ENCODE measurements around the gene COMMD3. TPM values are rescaled to one million over a fixed set of nuclear protein-coding genes. Genes with fewer than 3 reads are reported as not detected.

Gene COMMD3
- total and polyA plus RNA-seq, 2 donors (not counting 1 experiment from before 2014, with no cell fraction given): 46.0 to 74.3 TPM

DNA sequence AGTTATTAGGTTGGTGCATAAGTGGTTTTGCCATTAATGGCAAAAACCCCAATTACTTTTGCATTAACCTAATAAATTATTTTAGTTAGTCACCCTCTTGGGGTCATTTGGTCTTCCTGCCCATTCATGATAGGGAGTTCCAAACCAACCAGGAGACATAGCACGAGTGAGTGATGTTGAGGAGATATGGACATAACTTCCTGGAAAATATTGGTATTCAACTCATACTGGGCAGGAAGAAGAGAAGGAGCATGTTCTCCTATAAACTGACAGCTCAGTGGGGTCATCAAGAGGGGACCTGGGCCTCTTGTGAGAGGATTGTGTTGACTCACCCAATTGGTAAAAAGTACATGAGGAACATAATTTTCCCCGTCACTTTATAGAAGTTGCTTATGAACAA is 52.8 kb downstream of the COMMD3 start:
- Mint-ChIP-seq H3K9me3 (ENCODE audit: insufficient read depth) (no peaks in the 10 kb centered on the region), H3K27ac (no peak overlapping the region), H3K27me3 (no peaks in the 10 kb centered on the region), H3K4me3 (no peak overlapping the region), H3K4me1 (peaks cover 17% of the 10 kb centered on the region)
- no peak for TF ChIP-seq EZH2 (IDR thresholded peaks at IDR 0.05; ENCODE audit: borderline replicate concordance, insufficient read depth, low read depth, low read length, poor library complexity, severe bottlenecking)
- TF ChIP-seq, protein P1, sequence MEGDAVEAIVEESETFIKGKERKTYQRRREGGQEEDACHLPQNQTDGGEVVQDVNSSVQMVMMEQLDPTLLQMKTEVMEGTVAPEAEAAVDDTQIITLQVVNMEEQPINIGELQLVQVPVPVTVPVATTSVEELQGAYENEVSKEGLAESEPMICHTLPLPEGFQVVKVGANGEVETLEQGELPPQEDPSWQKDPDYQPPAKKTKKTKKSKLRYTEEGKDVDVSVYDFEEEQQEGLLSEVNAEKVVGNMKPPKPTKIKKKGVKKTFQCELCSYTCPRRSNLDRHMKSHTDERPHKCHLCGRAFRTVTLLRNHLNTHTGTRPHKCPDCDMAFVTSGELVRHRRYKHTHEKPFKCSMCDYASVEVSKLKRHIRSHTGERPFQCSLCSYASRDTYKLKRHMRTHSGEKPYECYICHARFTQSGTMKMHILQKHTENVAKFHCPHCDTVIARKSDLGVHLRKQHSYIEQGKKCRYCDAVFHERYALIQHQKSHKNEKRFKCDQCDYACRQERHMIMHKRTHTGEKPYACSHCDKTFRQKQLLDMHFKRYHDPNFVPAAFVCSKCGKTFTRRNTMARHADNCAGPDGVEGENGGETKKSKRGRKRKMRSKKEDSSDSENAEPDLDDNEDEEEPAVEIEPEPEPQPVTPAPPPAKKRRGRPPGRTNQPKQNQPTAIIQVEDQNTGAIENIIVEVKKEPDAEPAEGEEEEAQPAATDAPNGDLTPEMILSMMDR (IDR thresholded peaks at IDR 0.05): no peak
- Histone ChIP-seq H3K4me2 (replicated peaks; ENCODE audit: low read depth, low read length, poor library complexity, severe bottlenecking) (no peak overlapping the region), H3K27ac (ENCODE audit: low read length in 2 of 2) (no peak overlapping the region), H3K9ac (ENCODE audit: low read length) (no peak overlapping the region), H4K20me1 (ENCODE audit: control insufficient read depth, insufficient read depth, low read length, poor library complexity, severe bottlenecking) (no peaks in the 10 kb centered on the region), H3K36me3 (replicated peaks in 1 of 2; ENCODE audit: control extremely low read depth in 1 of 2, control insufficient read depth in 1 of 2, extremely low read depth in 1 of 2, insufficient read depth in 2 of 2, low read length in 1 of 2) (no peaks in the 10 kb centered on the region), H3K79me2 (ENCODE audit: control insufficient read depth, insufficient read depth, low read length) (no peaks in the 10 kb centered on the region), H3K4me1 (ENCODE audit: control insufficient read depth in 2 of 2, insufficient read depth in 2 of 2, low read length in 2 of 2) (peaks cover 7 to 8% of the 10 kb centered on the region in 2 donors), H3K4me3 (ENCODE audit: control extremely low read depth in 1 of 5, extremely low read depth in 1 of 5, insufficient read depth in 1 of 5, low read depth in 2 of 5, low read length in 4 of 5) (no peak overlapping the region), H3K27me3 (replicated peaks in 1 of 4; ENCODE audit: control extremely low read depth in 1 of 4, control insufficient read depth in 3 of 4, insufficient read depth in 4 of 4, low read length in 3 of 4) (no peaks in the 10 kb centered on the region), H3K9me3 (ENCODE audit: control extremely low read depth in 1 of 3, control insufficient read depth in 2 of 3, insufficient read depth in 1 of 3, low read length in 2 of 3) (no peaks in the 10 kb centered on the region), H2AFZ (ENCODE audit: insufficient read depth, low read depth, low read length, poor library complexity, severe bottlenecking) (no peak overlapping the region)
- ChIA-PET CTCF (no interaction called here), POLR2A (no interaction called here)
- intact Hi-C loops (cut with micrococcal nuclease): loop anchor here (5.0 kb wide), 1 partner anchor 48 kb away; no protein-coding TSS in a partner anchor
- 71% methylated on average over 1 of the region's 2 CpGs for WGBS (ENCODE audit: insufficient coverage)
- ATAC-seq (ENCODE audit: low read depth) (no peak), DNase-seq (no peak)

DNA sequence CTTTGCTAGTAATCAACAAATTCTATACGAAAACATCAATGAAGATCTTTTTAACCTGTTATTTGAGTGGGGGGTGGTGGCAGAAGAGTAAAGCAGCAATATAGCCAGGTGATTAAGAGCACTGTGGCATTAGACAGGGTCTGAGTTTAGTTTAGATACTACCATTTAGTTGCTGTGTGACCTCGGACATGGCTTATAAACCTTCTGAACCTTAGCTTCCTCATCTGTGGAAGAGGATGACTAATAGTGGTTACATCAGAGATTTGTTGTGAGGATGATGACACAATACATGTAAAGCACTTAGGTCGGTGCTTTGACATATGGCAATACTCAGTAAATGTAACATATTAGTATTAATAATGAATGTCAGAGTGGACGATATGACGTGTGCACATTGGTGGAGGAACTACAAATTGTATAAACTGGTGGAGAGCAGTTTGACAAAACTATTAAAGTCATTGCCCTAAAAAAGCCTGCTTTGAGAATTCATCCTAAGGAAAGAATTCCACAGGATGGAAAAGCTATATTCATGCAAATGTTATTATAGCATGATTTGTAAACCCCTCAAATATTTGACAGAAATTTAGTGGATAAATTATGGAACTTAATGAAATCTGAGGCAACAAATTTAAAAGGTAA is 53.4 kb downstream of the COMMD3 start:
- no peak overlapping the region for H3K4me2 ChIP-seq (replicated peaks; ENCODE audit: low read depth, low read length, poor library complexity, severe bottlenecking)
- TF ChIP-seq EZH2 (IDR thresholded peaks at IDR 0.05; ENCODE audit: borderline replicate concordance, insufficient read depth, low read depth, low read length, poor library complexity, severe bottlenecking): no peak
- TF ChIP-seq, protein P1 (IDR thresholded peaks at IDR 0.05): no peak
- no peak overlapping the region for H2AFZ ChIP-seq (ENCODE audit: insufficient read depth, low read depth, low read length, poor library complexity, severe bottlenecking)
- no peaks in the 10 kb centered on the region for H4K20me1 ChIP-seq (ENCODE audit: control insufficient read depth, insufficient read depth, low read length, poor library complexity, severe bottlenecking)
- no peaks in the 10 kb centered on the region for H3K36me3 ChIP-seq (replicated peaks in 1 of 2; ENCODE audit: control extremely low read depth in 1 of 2, control insufficient read depth in 1 of 2, extremely low read depth in 1 of 2, insufficient read depth in 2 of 2, low read length in 1 of 2)
- Mint-ChIP-seq H3K27me3 (no peaks in the 10 kb centered on the region), H3K4me3 (no peak overlapping the region), H3K27ac (no peak overlapping the region), H3K9me3 (ENCODE audit: insufficient read depth) (no peaks in the 10 kb centered on the region), H3K4me1 (peaks cover 17% of the 10 kb centered on the region)
- WGBS (ENCODE audit: insufficient coverage): 83% methylated on average over 1 of the region's 5 CpGs
- DNase-seq (no peak), ATAC-seq (ENCODE audit: low read depth) (peak; percentile 28)
- no peaks in the 10 kb centered on the region for H3K9me3 ChIP-seq (ENCODE audit: control extremely low read depth in 1 of 3, control insufficient read depth in 2 of 3, insufficient read depth in 1 of 3, low read length in 2 of 3)
- no peak overlapping the region for H3K4me3 ChIP-seq (ENCODE audit: control extremely low read depth in 1 of 5, extremely low read depth in 1 of 5, insufficient read depth in 1 of 5, low read depth in 2 of 5, low read length in 4 of 5)
- H3K9ac ChIP-seq (ENCODE audit: low read length): no peak overlapping the region
- peaks cover 7 to 8% of the 10 kb centered on the region in 2 donors for H3K4me1 ChIP-seq (ENCODE audit: control insufficient read depth in 2 of 2, insufficient read depth in 2 of 2, low read length in 2 of 2)
- no peaks in the 10 kb centered on the region for H3K27me3 ChIP-seq (replicated peaks in 1 of 4; ENCODE audit: control extremely low read depth in 1 of 4, control insufficient read depth in 3 of 4, insufficient read depth in 4 of 4, low read length in 3 of 4)
- ChIA-PET CTCF (no interaction called here), POLR2A (interaction anchor here (1.0 kb wide), 1 partner anchor 67 kb away, joined by 3 read pairs; no protein-coding TSS in a partner anchor)
- no peak overlapping the region for H3K27ac ChIP-seq (ENCODE audit: low read length in 2 of 2)
- intact Hi-C loops (cut with micrococcal nuclease): loop anchor here (5.0 kb wide), 1 partner anchor 48 kb away; no protein-coding TSS in a partner anchor
- no peaks in the 10 kb centered on the region for H3K79me2 ChIP-seq (ENCODE audit: control insufficient read depth, insufficient read depth, low read length)

Measured in B cell (primary cell).